LNCAP (cell line): ENCODE measurements around the gene MTMR4.

ENCODE experiments used
- CTCF ChIP-seq: fragments of 450-650 bp; IDR thresholded peaks from 2 replicates; pipeline ENCODE4 v1.5.1; 2017; ENCODE audit warnings: mild to moderate bottlenecking

Gene MTMR4

GRCh38 chr17:58521680-58522079, 7.2 kb upstream of the MTMR4 start:
- TF ChIP-seq CTCF, result no peak

- no peak for TF ChIP-seq CTCF
Observed at GRCh38 chr17:58520843-58521430, 6.5 kb upstream of the MTMR4 start.

- no peak for TF ChIP-seq CTCF
Observed at GRCh38 chr17:58517928-58518609, 3.6 kb upstream of the MTMR4 start.

GRCh38 chr17:58517378-58517927, 3.0 kb upstream of the MTMR4 start:
- no peak for TF ChIP-seq CTCF

GRCh38 chr17:58516644-58517377, 2.4 kb upstream of the MTMR4 start:
- TF ChIP-seq CTCF, result no peak

- TF ChIP-seq CTCF, result no peak
Observed at GRCh38 chr17:58515286-58515685, 848 bp upstream of the MTMR4 start.

- no peak for TF ChIP-seq CTCF
Observed at GRCh38 chr17:58514770-58515157, 326 bp upstream of the MTMR4 start.
